Inferior parietal cortex (tissue), 1 donor: ENCODE measurements around the gene UBE2M.
A peak's percentile ranks its signal among the peaks of the same experiment; 100 is the strongest.

Experiments
- DNase-seq: peaks from one replicate; pipeline ENCODE4 v3.0.0-alpha.2; 2016; ENCODE audit errors: extremely low spot score

The UBE2M gene

GRCh38 chr19:58570770-58571574 is 12.6 kb upstream of the UBE2M start:
- no peak for DNase-seq

- DNase-seq, result no peak
Observed at GRCh38 chr19:58569943-58570670, 11.7 kb upstream of the UBE2M start.

GRCh38 chr19:58569191-58569942 is 11.0 kb upstream of the UBE2M start:
- no peak for DNase-seq

GRCh38 chr19:58568453-58569130 is 10.2 kb upstream of the UBE2M start:
- no peak for DNase-seq

- no peak for DNase-seq
Observed at GRCh38 chr19:58566989-58567388, 8.6 kb upstream of the UBE2M start.

- no peak for DNase-seq
Observed at GRCh38 chr19:58563823-58564222, 5.4 kb upstream of the UBE2M start.

- DNase-seq, result no peak
Observed at GRCh38 chr19:58563034-58563573, 4.7 kb upstream of the UBE2M start.

GRCh38 chr19:58562122-58563033 is 4.0 kb upstream of the UBE2M start:
- no peak for DNase-seq

- no peak for DNase-seq
Observed at GRCh38 chr19:58561373-58562121, 3.1 kb upstream of the UBE2M start.

- no peak for DNase-seq
Observed at GRCh38 chr19:58560921-58561320, 2.5 kb upstream of the UBE2M start.

- no peak for DNase-seq
Observed at GRCh38 chr19:58560007-58560887, 1.8 kb upstream of the UBE2M start.

GRCh38 chr19:58559275-58560006 is 1.0 kb upstream of the UBE2M start:
- peak; percentile 87 for DNase-seq

- peak; percentile 98 for DNase-seq
Observed at GRCh38 chr19:58558623-58559274, 338 bp upstream of the UBE2M start.

GRCh38 chr19:58557221-58558065 is 968 bp downstream of the UBE2M start:
- DNase-seq, result no peak

- DNase-seq, result no peak
Observed at GRCh38 chr19:58556622-58557220, 1.7 kb downstream of the UBE2M start.
